Activated B cell treated with CpG ODN at 0.5 μM for 24 hours (primary cell): ENCODE results near the gene VCX. TPM values are rescaled to one million over a fixed set of nuclear protein-coding genes. Genes with fewer than 3 reads are reported as not detected.

Source experiments
- ATAC-seq: fragments of 200-7000 bp; cut with Tn5 transposase; one replicate; pipeline ENCODE4 v1.10.0; 2021; ENCODE audit warnings: low read depth, mild to moderate bottlenecking, moderate library complexity
- CTCF ChIA-PET: fragments of 350-600 bp; sonication (Branson Sonifier 250); formaldehyde crosslinking; loops from one replicate; lab custom pipeline; 2021; ENCODE audit warnings: antibody characterized with exemption; lab: Charles Lee
- POLR2A ChIA-PET: fragments of 350-600 bp; sonication (Branson Sonifier 250); formaldehyde crosslinking; loops from one replicate; lab custom pipeline; 2021; ENCODE audit warnings: antibody characterized with exemption; lab: Charles Lee
- DNase-seq: peaks from one replicate; pipeline ENCODE4 v3.0.0; 2022
- H3K27ac Mint-ChIP-seq: one replicate; pipeline ENCODE4 v1.8.0; 2020; ENCODE audit warnings: mixed read lengths
- H3K27me3 Mint-ChIP-seq: one replicate; pipeline ENCODE4 v1.8.0; 2021; ENCODE audit warnings: mixed read lengths
- H3K36me3 Mint-ChIP-seq: one replicate; pipeline ENCODE4 v1.8.0; 2021; ENCODE audit warnings: low read depth, mixed read lengths
- H3K4me1 Mint-ChIP-seq: one replicate; pipeline ENCODE4 v1.8.0; 2021; ENCODE audit warnings: mixed read lengths
- H3K4me3 Mint-ChIP-seq: one replicate; pipeline ENCODE4 v1.8.0; 2020; ENCODE audit warnings: mild to moderate bottlenecking, mixed read lengths
- H3K9me3 Mint-ChIP-seq: one replicate; pipeline ENCODE4 v1.8.0; 2020; ENCODE audit warnings: mixed read lengths
- intact Hi-C: fragments of 100-400 bp; cut with micrococcal nuclease; formaldehyde crosslinking; loops from one replicate; pipeline ENCODE4 v1.15.1; 2024
- total RNA-seq: library from RNA; stranded (reverse); gene quantifications from 2 replicates; pipeline ENCODE4 v1.2.3, GENCODE V29; 2022
- TF ChIP-seq, protein P1 (sequence below): fragments of 200-600 bp; IDR thresholded peaks from one replicate; pipeline ENCODE4 v1.8.0; 2022; ENCODE audit warnings: antibody characterized with exemption, mild to moderate bottlenecking

The VCX gene
- total RNA-seq, 1 donor from 2014 or later, result not detected

GRCh38 chrX:7841084-7841805 lies 1.7 kb upstream of the VCX start:
- H3K9me3 Mint-ChIP-seq, result no peaks in the 10 kb centered on the region
- no peak overlapping the region for H3K27ac Mint-ChIP-seq
- H3K4me3 Mint-ChIP-seq, result no peak overlapping the region
- H3K36me3 Mint-ChIP-seq, result no peaks in the 10 kb centered on the region
- H3K27me3 Mint-ChIP-seq, result no peaks in the 10 kb centered on the region
- TF ChIP-seq, protein P1, sequence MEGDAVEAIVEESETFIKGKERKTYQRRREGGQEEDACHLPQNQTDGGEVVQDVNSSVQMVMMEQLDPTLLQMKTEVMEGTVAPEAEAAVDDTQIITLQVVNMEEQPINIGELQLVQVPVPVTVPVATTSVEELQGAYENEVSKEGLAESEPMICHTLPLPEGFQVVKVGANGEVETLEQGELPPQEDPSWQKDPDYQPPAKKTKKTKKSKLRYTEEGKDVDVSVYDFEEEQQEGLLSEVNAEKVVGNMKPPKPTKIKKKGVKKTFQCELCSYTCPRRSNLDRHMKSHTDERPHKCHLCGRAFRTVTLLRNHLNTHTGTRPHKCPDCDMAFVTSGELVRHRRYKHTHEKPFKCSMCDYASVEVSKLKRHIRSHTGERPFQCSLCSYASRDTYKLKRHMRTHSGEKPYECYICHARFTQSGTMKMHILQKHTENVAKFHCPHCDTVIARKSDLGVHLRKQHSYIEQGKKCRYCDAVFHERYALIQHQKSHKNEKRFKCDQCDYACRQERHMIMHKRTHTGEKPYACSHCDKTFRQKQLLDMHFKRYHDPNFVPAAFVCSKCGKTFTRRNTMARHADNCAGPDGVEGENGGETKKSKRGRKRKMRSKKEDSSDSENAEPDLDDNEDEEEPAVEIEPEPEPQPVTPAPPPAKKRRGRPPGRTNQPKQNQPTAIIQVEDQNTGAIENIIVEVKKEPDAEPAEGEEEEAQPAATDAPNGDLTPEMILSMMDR, result no peak
- POLR2A ChIA-PET, result no interaction called here
- intact Hi-C loops, result no loop called here
- DNase-seq (no peak), ATAC-seq (no peak)
- CTCF ChIA-PET, result no interaction called here
- no peaks in the 10 kb centered on the region for H3K4me1 Mint-ChIP-seq

- DNase-seq (no peak), ATAC-seq (no peak)
- TF ChIP-seq, protein P1, result no peak
- no peak overlapping the region for H3K4me3 Mint-ChIP-seq
- no peaks in the 10 kb centered on the region for H3K9me3 Mint-ChIP-seq
- no peaks in the 10 kb centered on the region for H3K36me3 Mint-ChIP-seq
- ChIA-PET CTCF (no interaction called here), POLR2A (no interaction called here)
- intact Hi-C loops, result no loop called here
- H3K27me3 Mint-ChIP-seq, result no peaks in the 10 kb centered on the region
- no peaks in the 10 kb centered on the region for H3K4me1 Mint-ChIP-seq
- no peak overlapping the region for H3K27ac Mint-ChIP-seq
These were observed 9.2 kb downstream of the VCX start for GRCh38 chrX:7852166-7852565.

DNA sequence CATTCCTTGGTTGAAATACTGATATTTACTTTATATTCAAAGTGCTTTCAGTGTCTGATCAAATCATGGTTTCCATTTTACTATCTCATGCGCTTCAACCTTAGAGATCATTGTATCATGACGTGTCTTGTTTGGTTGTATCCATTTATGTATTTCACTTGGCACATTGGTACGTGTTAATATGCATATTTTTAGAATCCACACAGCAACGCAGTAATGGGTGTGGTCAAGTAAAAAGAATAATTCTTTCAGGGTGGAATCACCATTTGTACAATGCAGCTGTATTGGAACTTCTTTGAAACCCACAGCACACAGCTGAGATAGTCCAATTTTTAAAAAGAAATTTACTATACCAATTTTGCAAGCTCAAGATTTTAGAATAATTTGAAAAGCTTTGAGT lies 29.1 kb downstream of the VCX start:
- no peak overlapping the region for H3K4me3 Mint-ChIP-seq
- no peaks in the 10 kb centered on the region for H3K27me3 Mint-ChIP-seq
- POLR2A ChIA-PET, result no interaction called here
- DNase-seq (no peak), ATAC-seq (no peak)
- no peak overlapping the region for H3K27ac Mint-ChIP-seq
- H3K36me3 Mint-ChIP-seq, result no peaks in the 10 kb centered on the region
- H3K9me3 Mint-ChIP-seq, result no peaks in the 10 kb centered on the region
- H3K4me1 Mint-ChIP-seq, result no peaks in the 10 kb centered on the region
- CTCF ChIA-PET, result no interaction called here
- TF ChIP-seq, protein P1, result no peak
- intact Hi-C loops, result no loop called here

DNA sequence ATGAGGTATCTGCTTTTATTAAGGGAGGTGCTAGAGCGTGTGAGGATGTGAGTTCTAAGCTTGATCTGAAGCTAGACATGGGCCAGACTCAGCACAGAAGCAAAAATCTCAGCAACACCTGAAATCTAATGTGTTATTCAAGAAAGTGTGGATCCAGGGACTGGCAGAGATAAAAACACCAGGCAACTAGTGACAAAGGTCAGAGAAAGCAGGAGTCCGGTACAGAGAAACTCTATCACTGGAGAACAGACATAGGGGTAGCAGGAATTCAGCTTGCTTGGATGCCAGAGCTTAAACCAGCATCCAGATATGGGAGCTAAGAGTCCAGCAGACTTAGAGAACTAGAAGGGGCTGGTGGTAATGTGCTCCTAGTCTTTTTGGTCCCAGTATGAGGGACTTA lies 34.0 kb downstream of the VCX start:
- H3K27me3 Mint-ChIP-seq, result no peaks in the 10 kb centered on the region
- intact Hi-C loops, result no loop called here
- DNase-seq (no peak), ATAC-seq (no peak)
- no peak overlapping the region for H3K4me3 Mint-ChIP-seq
- ChIA-PET POLR2A (no interaction called here), CTCF (no interaction called here)
- no peaks in the 10 kb centered on the region for H3K9me3 Mint-ChIP-seq
- no peak overlapping the region for H3K27ac Mint-ChIP-seq
- TF ChIP-seq, protein P1, result no peak
- no peaks in the 10 kb centered on the region for H3K4me1 Mint-ChIP-seq
- no peaks in the 10 kb centered on the region for H3K36me3 Mint-ChIP-seq

DNA sequence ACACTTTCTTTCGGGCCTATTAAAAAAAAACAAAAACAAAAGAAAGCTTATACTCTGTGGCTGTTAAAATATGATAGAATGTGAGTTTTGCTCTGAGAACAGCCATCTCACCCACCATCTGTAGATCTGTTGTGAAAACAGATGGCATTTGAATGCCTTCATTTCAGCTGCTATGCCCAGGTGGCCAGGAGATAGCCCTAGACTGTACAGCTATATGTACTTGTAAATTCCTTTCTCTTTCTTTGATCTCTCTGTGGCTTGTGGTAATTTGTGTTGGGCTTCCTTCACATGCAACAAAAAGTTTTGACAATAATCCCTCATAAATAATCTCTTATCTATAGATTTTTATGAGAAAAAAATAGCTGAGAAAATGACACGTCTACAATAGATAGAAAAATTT lies 46.2 kb downstream of the VCX start:
- H3K4me3 Mint-ChIP-seq, result no peak overlapping the region
- ATAC-seq (no peak), DNase-seq (no peak)
- intact Hi-C loops, result no loop called here
- no peak overlapping the region for H3K27ac Mint-ChIP-seq
- ChIA-PET CTCF (no interaction called here), POLR2A (no interaction called here)
- H3K4me1 Mint-ChIP-seq, result no peaks in the 10 kb centered on the region
- TF ChIP-seq, protein P1, result no peak
- no peaks in the 10 kb centered on the region for H3K9me3 Mint-ChIP-seq
- no peaks in the 10 kb centered on the region for H3K27me3 Mint-ChIP-seq
- H3K36me3 Mint-ChIP-seq, result no peaks in the 10 kb centered on the region
